ENCODE measurements around the gene FAM89B. TPM values are rescaled to one million over a fixed set of nuclear protein-coding genes. Genes with fewer than 3 reads are reported as not detected.
"Not testable (repeated sequence)": the region's sequence is repeated elsewhere in the genome, so short reads cannot be mapped to it uniquely, and the experiment has no call there.

Gene FAM89B
- total RNA-seq, result 10 to 100 TPM; 30.3 to 31.1 TPM

DNA sequence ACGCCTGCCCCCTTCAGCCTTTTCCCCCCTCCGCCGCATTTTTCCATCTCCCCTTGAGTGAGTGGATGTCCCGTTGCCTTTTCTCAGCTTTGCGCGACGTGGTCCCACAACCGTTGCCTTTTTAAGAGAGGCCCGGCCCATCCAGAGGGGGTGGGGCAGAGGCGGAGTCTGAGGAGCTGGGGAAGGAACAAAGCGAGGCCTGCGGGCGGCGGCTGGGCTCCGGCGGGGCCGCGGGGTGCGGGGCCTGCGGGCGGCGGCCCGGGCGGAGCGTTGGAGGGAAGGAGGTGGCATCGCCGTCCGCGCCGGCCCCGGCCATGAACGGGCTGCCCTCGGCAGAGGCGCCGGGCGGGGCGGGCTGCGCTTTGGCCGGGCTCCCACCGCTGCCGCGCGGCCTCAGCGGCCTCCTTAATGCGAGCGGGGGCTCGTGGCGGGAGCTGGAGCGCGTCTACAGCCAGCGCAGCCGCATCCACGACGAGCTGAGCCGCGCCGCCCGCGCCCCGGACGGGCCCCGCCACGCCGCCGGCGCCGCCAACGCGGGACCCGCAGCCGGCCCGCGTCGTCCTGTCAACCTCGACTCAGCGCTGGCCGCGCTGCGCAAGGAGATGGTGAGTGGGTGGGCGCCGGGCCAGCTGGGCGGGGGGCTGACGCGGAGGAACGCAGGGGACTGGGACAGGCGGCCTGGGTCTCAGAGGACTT is at the start of gene FAM89B:
TSS of gene FAM89B (plus strand) at position 183 of the 696 bp plus-strand sequence. CDS start at position 315, 132 bp downstream.
- POLR2A ChIA-PET, result interaction anchor here (0.5 to 2.8 kb wide), 14 partner anchors 16 to 316 kb away, joined by 3 to 14 read pairs (median 4); partner anchors contain the start of genes FIBP, MALAT1, MAP3K11 and MUS81

DNA sequence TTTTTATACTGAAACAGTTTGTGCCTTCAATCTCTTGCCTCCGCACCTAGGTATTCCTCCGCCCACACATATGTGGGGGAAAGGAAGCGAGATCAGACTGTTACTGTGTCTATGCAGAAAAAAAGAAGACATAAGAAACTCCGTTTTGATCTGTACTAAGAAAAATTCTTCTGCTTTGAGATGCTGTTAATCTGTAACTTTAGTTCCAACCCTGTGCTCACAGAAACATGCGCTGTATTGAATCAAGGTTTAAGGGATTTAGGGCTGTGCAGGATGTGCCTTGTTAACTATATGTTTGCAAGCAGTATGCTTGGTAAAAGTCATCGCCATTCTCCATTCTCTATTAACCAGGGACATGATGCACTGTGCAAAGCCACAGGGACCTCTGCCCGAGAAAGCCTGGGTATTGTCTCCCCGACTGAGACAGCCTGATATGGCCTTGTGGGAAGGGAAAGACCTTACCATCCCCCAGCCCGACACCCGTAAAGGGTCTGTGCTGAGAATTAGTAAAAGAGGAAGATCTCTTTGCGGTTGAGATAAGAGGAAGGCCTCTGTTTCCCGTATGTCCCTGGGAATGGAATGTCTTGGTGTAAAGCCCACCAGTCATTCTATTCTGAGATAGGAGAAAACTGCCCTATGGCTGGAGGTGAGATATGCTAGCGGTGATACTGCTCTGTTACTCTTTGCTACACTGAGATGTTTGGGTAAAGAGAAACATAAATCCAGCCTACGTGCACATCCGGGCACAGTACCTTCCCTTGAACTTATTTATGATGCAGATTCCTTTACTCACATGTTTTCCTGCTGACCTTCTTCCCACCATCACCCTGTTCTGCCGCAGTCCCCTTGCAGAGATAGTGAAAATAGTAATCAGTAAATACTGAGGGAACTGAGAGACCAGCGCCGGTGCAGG is 49.4 kb upstream of the FAM89B start:
- CTCF ChIA-PET, POLR2A ChIA-PET: not testable (repeated sequence)

More for the DNA sequence above, at the start of gene FAM89B:
- CTCF ChIA-PET, result interaction anchor here (1.0 to 4.6 kb wide), 15 partner anchors 8 to 42 kb away, joined by 3 to 56 read pairs (median 5); partner anchors contain the start of genes KCNK7 and PCNX3

DNA sequence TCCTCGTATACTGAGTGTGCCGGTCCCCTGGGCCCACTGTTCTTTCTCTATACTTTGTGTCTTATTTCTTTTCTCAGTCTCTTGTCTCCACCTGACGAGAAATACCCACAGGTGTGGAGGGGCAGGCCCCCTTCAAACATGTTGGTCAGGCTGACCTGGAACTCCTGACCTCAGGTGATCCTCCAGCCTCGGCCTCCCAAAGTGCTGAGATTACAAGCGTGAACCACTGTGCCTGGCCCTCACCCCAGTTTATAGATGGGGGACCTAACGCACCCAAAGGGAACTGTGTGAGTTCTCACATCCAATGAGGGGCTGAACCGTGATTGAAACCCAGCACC is 48.7 kb upstream of the FAM89B start:
- POLR2A ChIA-PET, CTCF ChIA-PET: not testable (repeated sequence)

DNA sequence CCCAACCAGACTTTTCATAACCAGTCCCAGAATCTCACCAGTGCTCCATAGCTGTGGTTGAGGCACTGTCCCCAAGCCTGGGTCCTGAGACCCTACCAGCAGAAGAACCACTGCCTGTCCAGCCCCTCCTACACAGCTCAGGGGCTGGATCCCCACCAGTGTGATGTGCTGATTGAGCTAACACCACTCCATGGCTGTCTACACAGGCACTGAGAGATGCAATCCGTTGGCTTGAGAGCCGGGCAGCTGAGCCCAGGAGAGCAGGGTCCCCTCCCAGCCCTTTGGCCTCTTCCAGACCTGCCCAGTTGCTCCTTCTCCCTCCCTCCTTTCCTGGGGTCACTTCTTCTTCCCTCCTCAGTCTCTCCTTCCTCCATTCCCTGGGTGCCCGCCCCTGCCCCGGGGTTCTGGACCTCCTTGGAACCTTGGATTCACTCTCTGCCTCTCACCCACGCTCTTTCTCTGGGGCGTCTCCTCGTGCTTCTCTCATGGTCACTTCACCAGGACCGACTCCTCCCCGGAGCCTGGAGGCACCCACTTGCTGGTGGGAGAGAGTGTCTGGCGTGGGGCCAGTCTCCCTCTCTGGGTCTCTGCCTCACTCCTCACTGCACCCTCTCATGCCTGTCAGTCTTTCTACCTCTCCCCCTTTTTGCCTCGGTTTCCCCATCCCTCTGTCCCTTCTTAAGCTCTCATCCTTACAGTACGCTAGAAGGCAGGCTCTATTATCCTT is 48.2 kb upstream of the FAM89B start:
- CTCF ChIA-PET, result interaction anchor here (0.6 to 4.0 kb wide), 5 partner anchors 14 to 264 kb away, joined by 3 to 29 read pairs (median 3); no protein-coding TSS in a partner anchor
- POLR2A ChIA-PET, result interaction anchor here (0.9 to 2.9 kb wide), 5 partner anchors 14 to 337 kb away, joined by 3 to 10 read pairs (median 3); partner anchors contain the start of gene MALAT1

DNA sequence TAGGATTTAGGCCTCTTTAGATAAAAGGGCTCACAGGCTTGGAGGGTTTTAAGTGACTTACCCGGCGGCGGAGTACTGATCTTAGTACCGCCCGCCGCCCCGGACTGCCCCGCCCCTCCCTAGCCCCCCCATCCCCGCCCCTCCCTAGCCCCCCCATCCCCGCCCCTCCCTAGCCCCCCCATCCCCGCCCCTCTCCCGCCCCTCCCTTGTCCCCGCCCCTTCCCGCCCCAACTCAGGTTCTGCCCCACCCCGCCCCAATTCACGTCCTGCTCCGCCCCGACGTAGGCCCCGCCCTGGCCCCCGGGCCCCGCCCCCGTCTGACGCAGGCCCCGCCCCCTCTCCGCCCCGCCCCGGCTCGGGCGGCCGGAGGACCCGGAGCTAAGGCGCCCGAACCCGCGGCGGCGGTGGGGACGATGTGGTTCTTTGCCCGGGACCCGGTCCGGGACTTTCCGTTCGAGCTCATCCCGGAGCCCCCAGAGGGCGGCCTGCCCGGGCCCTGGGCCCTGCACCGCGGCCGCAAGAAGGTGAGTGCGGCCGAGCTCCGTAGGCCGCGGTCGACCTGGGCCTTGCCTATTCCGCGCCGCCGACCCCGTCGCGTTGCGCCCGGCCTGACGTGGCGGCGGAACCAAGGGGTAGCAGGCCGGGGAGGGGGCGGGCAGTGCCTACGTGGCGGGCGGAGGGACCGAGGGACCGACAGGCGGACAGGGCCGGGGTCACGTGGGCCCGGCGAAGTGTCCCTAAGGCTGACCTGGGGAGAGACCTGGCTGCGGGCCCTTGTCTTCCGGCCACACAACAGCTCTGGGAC is 47.4 kb upstream of the FAM89B start, which contains the start of gene SCYL1:
TSS of gene SCYL1 (plus strand) at position 343 of the 805 bp plus-strand sequence. CDS start at position 414, 71 bp downstream.
- POLR2A ChIA-PET, result interaction anchor here (0.7 to 2.9 kb wide), 6 partner anchors 13 to 336 kb away, joined by 3 to 10 read pairs (median 3); partner anchors contain the start of gene MALAT1
- CTCF ChIA-PET, result interaction anchor here (0.6 to 4.0 kb wide), 8 partner anchors 14 to 265 kb away, joined by 3 to 29 read pairs (median 4); no protein-coding TSS in a partner anchor

DNA sequence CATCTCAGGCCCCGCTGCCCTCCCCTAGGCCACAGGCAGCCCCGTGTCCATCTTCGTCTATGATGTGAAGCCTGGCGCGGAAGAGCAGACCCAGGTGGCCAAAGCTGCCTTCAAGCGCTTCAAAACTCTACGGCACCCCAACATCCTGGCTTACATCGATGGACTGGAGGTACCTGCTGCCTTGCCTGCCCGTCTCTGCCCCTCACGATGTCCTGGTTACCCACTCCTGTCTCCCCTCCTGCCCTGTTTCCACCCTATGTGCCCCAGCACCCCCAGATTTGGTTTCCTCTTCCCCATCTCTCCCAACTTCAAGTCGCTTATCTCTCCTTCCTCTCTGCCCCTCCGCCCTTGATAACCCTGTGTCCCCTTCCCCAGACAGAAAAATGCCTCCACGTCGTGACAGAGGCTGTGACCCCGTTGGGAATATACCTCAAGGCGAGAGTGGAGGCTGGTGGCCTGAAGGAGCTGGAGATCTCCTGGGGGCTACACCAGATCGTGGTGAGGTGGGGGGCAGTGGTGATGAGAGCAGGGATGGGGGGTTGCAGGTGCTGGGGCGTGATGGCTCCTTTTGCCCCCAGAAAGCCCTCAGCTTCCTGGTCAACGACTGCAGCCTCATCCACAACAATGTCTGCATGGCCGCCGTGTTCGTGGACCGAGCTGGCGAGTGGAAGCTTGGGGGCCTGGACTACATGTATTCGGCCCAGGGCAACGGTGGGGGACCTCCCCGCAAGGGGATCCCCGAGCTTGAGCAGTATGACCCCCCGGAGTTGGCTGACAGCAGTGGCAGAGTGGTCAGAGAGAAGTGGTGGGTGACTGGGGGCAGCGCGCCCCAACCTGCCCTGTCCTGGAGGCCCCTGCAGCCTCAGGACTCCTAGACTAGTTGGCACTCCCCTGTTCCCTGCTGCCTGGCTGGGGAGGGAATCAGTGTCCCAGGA is 46.5 kb upstream of the FAM89B start:
- POLR2A ChIA-PET, result interaction anchor here (0.7 to 2.9 kb wide), 5 partner anchors 20 to 335 kb away, joined by 3 to 10 read pairs (median 3); partner anchors contain the start of genes MALAT1 and SIPA1
- CTCF ChIA-PET, result interaction anchor here (0.6 to 4.0 kb wide), 9 partner anchors 15 to 109 kb away, joined by 3 to 29 read pairs (median 3); partner anchors contain the start of gene ZNRD2

DNA sequence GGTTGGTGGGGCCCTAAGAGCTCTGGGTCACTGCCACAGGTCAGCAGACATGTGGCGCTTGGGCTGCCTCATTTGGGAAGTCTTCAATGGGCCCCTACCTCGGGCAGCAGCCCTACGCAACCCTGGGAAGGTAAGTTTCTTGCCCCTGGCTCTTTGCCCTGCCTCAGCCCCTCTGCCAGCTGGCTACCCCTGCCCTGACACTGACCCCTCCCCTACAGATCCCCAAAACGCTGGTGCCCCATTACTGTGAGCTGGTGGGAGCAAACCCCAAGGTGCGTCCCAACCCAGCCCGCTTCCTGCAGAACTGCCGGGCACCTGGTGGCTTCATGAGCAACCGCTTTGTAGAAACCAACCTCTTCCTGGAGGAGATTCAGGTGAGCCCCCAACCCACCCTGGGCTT is 45.6 kb upstream of the FAM89B start:
- POLR2A ChIA-PET, result interaction anchor here (2.9 kb wide), 1 partner anchor 19 kb away, joined by 10 read pairs; no protein-coding TSS in a partner anchor
- CTCF ChIA-PET, result interaction anchor here (1.2 to 4.0 kb wide), 3 partner anchors 14 to 62 kb away, joined by 3 to 29 read pairs (median 5); partner anchors contain the start of gene ZNRD2

DNA sequence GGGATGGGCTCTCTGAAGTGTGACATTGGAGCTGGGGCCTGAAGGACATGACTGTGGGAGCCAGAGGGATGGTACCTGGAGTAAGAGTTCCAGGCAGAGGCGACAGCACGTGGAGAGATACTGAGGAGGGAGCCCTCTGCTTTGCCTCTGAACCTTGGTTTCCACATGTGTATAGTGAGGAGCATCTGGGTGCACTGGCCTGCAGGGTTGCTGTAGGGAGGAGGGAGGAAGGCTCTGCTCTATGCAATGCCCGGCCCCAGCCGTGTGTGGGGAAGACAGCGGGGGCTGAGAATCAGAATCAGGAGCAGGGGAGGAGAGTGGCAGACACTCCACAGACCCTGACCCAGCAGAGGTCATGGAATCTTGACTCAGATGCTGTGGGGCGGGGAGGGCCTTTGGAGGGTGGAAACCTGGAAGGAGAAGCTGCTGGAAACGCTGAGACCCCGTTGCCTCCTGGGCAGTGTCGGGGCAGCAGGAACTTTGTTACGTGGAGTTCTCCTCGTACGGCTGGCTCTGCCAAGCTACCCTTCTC is 43.5 kb upstream of the FAM89B start:
- ChIA-PET CTCF (interaction anchor here (1.0 to 1.6 kb wide), 2 partner anchors 11 to 23 kb away, joined by 4 to 6 read pairs; no protein-coding TSS in a partner anchor), POLR2A (no interaction called here)

DNA sequence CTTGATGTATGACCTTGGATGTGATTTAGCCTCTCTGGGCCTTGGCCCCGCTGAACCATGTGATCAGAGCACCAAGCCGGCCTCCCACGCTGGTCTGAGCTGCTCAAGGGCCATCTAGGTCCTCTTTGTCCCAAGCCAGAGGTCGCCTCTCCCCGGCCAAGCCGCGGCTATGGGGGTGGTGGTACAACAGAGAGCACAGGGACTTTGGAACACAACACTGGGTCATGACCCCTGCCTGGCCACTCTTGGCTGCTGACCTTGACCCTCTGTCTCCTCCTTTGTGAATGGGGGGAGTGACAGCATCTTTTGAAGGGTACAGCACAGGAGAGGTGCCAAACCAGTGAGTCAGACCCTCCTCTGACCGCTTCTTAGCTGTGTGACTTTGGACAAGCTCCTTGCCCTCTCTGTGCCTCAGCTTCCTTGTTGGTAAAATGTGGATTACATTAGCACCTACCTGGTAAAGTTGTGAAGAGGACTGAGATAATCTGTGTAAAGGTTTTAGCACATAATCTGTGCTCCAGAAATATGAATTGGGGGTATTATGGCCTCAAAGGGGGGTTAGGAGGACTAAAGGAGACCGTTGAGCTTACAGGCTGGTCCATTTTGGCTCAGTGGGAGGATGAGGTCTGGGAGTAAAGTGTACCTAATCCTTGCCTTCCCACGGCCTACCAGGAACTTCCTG is 42.7 kb upstream of the FAM89B start:
- POLR2A ChIA-PET, result no interaction called here
- CTCF ChIA-PET, result interaction anchor here (1.1 to 2.7 kb wide), 4 partner anchors 11 to 41 kb away, joined by 3 to 24 read pairs (median 4); partner anchors contain the start of gene ZNRD2

DNA sequence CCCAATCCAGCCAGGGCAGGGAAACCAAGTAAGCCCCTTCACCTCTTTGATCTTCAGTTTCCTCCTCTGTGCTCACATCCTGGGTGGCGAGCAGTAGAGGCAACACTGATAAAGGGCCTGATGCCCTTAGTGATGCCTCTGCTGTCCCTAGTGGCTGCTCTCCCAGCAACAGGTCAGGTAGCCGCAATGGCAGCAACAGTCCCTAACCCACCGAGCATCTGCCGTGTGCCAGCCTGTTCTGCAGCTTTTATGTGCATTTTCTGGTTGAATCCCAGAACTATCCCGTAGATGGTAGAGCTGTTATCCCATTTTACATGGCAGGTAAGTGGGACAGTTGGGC is 42.2 kb upstream of the FAM89B start:
- ChIA-PET CTCF (interaction anchor here (1.1 to 2.7 kb wide), 4 partner anchors 10 to 40 kb away, joined by 3 to 24 read pairs (median 4); partner anchors contain the start of gene ZNRD2), POLR2A (no interaction called here)

DNA sequence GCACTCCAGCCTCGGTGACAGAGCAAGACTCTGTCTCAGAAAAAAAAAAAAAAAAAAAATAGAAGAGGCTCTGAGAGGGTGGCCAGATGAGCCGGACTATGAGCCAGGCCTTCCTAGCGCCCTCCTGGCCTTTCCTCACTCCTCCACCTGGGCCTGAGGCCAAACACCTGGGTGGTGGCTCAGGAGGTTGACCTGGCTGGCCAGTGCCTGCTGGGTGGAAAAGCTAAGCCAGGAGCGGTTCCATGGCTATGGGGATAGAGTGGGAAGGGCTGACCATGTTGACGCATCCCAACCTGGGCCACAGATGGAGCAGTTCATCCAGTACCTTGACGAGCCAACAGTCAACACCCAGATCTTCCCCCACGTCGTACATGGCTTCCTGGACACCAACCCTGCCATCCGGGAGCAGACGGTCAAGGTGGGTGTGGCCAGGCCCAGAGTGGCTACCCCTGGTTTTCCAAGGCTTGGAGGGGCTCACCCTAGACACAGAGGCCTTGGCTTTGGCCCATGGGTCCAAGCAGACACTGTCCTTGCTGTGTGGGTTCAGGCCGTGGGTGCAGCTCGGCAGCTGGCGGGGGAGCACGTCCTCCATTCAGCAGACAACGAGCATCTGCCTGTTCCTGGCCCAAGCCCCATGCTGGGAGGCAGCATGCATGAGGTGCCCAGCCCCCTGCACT is 39.8 kb upstream of the FAM89B start:
- POLR2A ChIA-PET, result no interaction called here
- CTCF ChIA-PET, result no interaction called here

DNA sequence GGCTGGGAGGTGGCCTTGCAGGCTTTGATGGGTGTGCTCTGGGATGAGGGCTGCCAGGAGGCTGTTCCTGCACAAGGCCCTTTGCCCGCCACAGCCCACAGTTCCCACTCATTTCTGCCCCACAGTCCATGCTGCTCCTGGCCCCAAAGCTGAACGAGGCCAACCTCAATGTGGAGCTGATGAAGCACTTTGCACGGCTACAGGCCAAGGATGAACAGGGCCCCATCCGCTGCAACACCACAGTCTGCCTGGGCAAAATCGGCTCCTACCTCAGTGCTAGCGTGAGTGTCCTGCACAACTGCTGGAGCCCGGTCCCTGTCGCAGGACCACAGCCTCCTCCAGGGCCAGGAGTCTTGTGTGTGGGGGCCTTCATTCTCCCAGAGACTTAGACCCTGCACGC is 37.2 kb upstream of the FAM89B start:
- ChIA-PET CTCF (no interaction called here), POLR2A (no interaction called here)

DNA sequence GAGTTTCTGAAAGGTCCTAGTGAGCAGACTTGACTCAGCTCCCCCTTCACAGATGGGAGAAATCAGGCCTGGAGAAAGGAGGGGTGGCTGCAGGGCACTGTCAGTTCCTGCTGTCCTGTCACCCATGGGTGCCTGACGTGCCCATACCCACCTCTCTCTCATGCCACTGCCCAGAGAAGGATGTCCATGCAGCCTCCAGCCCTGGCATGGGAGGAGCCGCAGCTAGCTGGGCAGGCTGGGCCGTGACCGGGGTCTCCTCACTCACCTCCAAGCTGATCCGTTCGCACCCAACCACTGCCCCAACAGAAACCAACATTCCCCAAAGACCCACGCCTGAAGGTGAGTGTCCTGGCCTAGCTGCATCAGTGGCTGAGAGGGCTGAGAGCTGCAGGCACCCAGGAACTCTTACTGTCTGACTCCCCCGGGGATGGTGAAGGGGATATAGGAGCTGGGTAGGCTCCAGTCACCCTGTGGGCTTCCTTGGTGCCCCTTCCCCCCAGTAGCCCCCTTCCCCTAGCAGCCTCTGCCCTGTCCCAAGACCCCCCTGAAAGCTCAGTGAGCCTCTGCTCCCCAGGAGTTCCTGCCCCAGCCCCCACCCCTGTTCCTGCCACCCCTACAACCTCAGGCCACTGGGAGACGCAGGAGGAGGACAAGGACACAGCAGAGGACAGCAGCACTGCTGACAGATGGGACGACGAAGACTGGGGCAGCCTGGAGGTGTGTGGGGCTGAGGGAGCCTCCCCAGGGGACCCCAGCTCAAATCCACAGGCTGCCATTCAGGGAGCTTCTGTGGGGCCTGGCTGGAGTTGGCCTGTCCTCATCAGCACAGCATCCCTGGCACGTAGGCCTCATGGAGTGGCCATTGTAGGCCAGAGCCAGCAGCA is 35.7 kb upstream of the FAM89B start:
- ChIA-PET CTCF (interaction anchor here (2.0 kb wide), 1 partner anchor 15 kb away, joined by 6 read pairs; no protein-coding TSS in a partner anchor), POLR2A (interaction anchor here (0.5 to 0.9 kb wide), 3 partner anchors 9 to 261 kb away, joined by 3 to 4 read pairs (median 3); no protein-coding TSS in a partner anchor)

DNA sequence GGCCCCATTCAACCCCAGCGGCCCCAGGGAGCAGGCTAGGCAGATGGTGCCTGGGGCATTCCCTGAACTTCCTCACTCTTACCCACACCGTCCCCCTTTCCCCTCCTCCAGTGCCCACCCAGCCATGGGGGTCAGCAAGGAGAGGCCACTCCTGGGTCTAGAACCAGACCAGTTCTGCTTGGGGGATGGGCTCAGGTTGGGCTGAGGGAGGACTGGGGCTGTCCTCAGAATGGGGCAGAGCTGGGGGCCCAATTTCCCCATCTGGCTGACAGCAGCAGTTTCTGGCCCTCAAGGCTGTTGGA is 35.1 kb upstream of the FAM89B start:
- ChIA-PET POLR2A (interaction anchor here (0.9 kb wide), 1 partner anchor 8 kb away, joined by 3 read pairs; no protein-coding TSS in a partner anchor), CTCF (interaction anchor here (1.1 to 2.0 kb wide), 2 partner anchors 10 to 15 kb away, joined by 3 to 6 read pairs; no protein-coding TSS in a partner anchor)

Data from activated CD8-positive, alpha-beta memory T cell treated with anti-CD3 and anti-CD28 coated beads for 36 hours (primary cell).